ENCODE results near the gene EPHA4.

EPHA4 gene

DNA sequence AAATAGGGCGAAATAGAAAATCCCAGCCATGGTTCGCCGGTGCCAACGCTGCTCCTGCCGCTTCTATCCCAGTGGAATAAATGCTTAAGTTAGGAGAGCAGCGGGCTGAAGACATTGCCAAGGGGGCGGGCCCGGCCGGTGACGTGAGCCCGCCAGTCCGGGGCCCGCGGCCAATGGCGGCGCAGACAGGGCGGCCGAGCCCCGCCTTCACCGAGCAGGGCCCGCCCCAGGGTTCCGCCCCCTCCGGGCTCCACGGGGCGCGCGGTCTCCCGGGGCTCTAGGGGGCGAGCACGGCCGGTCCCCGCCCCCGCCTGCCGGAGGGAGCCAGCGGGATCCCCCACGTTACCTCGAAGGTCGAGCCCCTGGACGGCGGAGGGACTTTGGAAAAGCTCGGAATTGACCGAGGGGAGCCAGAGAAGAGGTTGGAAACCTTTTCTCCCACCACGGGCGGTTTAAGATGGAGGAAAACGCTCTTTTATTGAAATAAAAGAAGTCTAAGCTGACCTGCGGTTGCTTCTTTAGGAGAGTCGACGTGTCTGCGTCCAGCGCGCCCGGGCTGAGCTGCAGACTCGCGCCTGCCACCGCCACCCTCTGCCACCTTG, at the start of gene EPHA4:
Gene EPHA4 (minus strand): TSS at position 86 of the 602 bp plus-strand sequence. CDS start 56 bp downstream, at position 30.
- intact Hi-C loops (cut with DNase I) = loop anchor here (2.0 to 5.0 kb wide), 2 partner anchors 886 to 1840 kb away; no protein-coding TSS in a partner anchor
- peak; percentile 73 to 96 (median 92) for DNase-seq

- intact Hi-C loops (cut with DNase I) = no loop called here
- no peak for DNase-seq
Measured at GRCh38 chr2:221618007-221618406, 45.9 kb upstream of the EPHA4 start.

DNA sequence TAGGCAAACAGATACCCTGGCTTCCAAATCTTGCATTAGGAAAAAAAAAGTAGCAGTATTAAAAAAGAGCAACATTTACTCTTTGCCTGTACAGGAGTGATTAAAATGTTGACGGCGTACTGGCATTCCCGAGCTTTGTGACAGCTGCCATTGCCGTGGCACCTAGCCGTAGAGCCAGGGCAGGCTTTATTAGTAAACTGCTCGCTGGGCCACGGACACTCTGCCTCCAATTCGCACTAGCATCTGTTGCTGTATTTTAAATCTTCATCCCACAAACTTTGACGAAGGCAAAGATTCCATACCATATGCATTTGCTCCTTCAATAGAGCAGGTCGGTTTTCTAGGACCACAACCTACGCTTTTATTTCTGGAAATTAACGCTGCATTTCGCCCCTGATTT, 44.5 kb upstream of the EPHA4 start:
- intact Hi-C loops (cut with DNase I) = no loop called here
- DNase-seq = peak in 7 of 42 donors; percentile 9 to 37 (median 21)

DNA sequence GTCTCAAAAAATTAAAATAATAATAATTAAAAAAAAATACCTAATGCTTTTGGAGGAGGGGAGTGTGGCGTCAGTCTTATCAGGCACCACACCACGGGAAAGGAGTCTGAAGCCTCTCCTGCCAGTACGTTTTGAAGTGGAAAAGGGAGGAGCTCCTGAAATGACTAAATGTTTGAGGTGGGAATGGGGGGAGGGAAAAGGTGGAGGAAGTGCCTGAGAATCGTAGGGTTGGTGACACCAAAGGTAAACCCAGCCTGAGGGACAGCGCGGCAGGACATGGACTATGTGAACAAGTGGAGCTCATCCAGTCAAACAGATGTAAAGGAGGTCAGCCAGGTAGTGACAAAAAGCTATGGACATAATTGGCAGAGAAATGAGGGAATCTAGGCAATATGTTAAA, 42.2 kb upstream of the EPHA4 start:
- no peak for DNase-seq
- intact Hi-C loops (cut with DNase I) = no loop called here

DNA sequence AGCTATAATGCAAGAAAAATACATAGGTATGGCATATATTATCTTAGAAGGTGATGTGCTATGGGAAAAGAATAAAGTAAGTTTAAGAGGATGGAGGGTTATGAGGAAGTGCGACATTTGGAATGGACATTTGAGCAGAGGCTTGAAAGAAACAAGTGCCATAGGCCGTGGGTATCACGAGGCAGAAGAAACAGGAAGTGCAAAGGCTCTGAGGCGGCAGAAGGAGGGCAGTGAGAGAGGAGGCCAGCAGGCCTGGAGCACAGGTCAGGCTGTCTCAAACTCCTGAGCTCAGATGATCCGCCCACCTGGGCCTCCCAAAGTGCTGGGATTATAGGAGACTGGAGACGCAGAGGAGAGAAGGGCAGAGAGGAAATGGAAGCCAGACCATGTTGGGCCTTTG, 40.7 kb upstream of the EPHA4 start:
- intact Hi-C loops (cut with DNase I) = no loop called here
- DNase-seq = no peak

GRCh38 chr2:221612161-221612560, 40.1 kb upstream of the EPHA4 start:
- intact Hi-C loops (cut with DNase I) = no loop called here
- DNase-seq = no peak

DNA sequence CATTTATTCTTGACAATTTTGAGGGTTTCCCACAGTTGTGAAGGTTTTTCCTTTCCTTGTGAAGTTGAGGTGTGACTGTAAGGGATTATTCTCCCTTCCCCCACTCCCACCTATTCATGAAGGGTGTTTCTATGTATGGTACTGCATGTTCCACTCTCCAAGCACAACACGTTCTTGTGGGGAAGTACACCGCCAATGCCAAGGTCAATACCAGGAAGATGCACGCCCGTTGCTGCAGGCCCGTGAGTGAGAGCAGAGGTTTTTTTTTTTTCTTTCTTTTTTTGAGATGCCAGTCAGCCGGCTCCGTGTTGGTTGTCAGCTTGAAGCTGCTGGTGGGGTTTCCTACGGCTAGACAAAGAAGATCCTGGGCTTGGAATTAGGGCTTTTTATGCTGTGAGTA, 38.6 kb upstream of the EPHA4 start:
- intact Hi-C loops (cut with DNase I) = no loop called here
- no peak for DNase-seq

GRCh38 chr2:221610255-221610654, 38.2 kb upstream of the EPHA4 start:
- intact Hi-C loops (cut with DNase I) = no loop called here
- no peak for DNase-seq

DNA sequence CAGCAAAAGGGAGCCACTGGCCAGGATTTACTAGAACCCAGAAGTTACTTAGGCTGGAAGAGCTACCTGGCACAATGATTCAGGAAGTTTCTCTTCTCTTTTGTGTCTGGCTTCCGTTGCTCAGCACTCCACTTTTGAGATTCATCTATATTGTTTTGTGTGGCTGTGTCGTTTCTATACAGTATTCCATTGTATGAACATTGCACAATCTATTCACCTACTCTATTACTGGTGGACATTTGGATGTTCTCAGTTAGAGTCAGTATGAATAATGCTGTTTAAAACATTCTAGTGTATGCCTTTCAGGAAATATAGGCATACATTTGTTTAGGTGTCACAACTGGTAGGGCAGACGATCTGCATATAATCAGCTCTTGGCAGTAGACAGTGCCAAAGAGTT, 36.3 kb upstream of the EPHA4 start:
- intact Hi-C loops (cut with DNase I) = no loop called here
- no peak for DNase-seq

GRCh38 chr2:221606424-221606823, 34.3 kb upstream of the EPHA4 start:
- intact Hi-C loops (cut with DNase I) = no loop called here
- DNase-seq = peak in 37 of 42 donors; percentile 12 to 90 (median 62)

- DNase-seq = no peak
Measured at GRCh38 chr2:221605751-221606240, 33.7 kb upstream of the EPHA4 start.

DNA sequence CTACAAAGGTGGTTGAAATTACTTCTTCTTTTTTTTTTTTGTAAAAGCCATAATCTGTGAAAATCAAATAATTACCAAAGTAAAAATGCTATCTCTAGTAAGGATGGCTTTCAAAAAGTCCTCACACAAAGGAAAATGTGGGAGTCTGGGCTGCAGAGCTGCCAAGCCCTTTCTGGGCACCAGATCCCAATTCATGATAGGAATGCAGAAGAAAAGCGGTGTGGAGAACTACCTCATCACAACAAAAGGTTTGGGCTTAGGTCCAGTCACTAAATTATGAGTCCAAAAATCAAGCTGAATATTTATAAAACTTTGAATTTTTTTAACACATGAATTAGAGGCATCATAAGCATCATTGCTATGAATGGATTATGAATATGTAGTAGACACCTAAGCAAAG, 30.8 kb upstream of the EPHA4 start:
- no peak for DNase-seq
- intact Hi-C loops (cut with DNase I) = no loop called here

More at GRCh38 chr2:221605751-221606240, 33.7 kb upstream of the EPHA4 start:
- intact Hi-C loops (cut with DNase I) = no loop called here

DNA sequence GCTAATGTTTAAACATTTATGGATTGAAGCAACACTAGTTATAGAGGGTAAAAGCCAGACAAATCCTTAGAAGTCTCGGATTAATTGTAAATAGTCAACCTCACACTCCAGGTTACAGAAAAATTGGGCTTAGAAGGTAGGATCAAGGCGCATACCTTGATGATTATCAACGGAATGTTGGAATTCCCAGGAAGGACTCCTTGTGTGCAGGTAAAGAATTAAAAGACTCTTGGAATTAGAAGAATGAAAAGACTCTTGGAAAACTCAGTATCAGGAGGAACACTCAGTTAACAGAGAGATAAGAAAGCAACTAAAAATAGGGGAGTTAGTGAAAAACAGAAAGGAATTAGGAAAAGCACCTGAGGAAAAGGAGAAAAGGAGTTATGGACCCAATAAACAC, 29.3 kb upstream of the EPHA4 start:
- intact Hi-C loops (cut with DNase I) = no loop called here
- DNase-seq = no peak

GRCh38 chr2:221600388-221600787, 28.3 kb upstream of the EPHA4 start:
- DNase-seq = peak in 26 of 42 donors; percentile 14 to 74 (median 42)

DNA sequence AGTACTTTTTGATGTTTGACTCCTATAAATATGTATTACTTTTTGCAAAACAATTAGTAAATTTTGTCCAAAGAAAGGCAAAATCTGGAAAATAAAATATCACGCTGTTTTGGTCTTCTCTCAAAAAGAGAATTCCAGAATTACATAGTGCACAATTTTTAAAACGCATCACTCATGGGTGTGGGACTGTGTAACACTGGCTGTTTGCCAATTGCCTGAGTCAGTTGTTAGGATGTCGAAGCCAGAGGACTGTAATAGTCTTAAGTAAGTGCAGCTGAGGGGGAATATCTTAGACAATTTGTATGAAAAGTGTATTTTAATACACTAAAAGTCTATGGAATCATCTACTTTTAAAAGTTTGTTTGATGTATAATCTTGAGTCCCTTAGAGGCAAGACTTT, 24.1 kb upstream of the EPHA4 start:
- peak in 5 of 42 donors; percentile 21 to 53 (median 39) for DNase-seq
- intact Hi-C loops (cut with DNase I) = no loop called here

More at GRCh38 chr2:221600388-221600787, 28.3 kb upstream of the EPHA4 start:
- intact Hi-C loops (cut with DNase I) = no loop called here

DNA sequence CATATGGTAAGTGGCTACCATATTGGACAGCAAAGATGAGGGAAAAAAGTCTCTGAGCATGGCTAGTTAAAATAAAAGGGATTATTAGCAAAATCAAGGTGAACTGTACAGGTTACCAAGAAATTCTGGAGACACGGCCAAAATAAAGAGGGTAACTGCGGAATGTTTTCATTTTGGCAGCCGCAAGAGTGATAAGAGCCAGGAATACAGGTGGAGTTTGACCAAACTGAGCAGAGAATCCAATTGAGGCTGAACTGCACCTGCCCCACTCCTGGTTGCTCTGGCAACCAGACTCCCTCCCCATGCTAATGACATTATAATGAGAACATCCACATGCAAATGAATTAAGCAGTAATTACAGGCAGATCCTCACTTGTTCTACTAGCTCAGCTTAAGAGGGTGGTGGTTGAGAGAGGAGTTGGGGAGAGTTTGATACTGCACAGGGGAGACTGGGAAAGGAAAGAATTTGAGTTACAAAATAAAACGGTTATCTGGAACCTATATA, 18.8 kb upstream of the EPHA4 start:
- intact Hi-C loops (cut with DNase I) = no loop called here

GRCh38 chr2:221589696-221590095, 17.6 kb upstream of the EPHA4 start:
- DNase-seq = no peak
- intact Hi-C loops (cut with DNase I) = no loop called here

More for the DNA sequence above, 18.8 kb upstream of the EPHA4 start:
- no peak for DNase-seq

DNA sequence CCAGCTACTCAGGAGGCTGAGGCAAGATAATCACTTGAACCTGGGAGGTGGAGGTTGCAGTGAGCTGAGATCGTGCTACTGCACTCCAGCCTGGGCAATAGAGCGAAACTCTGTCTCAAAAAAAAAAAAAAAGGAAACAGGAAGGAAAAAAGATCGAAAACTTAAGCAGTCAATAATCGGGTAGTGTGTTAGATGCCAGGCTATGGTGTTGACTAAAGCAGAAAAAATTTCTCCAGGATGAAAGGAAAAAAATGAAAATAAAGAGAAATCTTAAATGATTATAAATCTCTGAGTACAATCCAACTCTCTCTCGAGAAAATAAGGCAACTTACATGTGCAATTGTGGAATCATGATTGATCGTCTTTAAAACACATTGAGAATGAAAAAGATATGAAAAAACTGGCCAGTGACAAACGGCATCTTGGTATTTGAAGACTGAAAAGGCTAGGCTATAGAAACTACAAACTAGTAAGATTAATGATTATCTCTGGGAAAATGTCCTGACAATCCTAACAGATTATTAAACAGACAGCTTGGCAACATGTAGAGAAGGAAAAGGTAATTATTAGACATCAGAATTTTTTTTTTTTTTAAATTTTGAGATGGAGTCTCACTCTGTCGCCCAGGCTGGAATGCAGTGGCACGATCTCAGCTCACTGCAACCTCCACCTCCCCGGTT, 16.3 kb upstream of the EPHA4 start:
- intact Hi-C loops (cut with DNase I) = no loop called here
- DNase-seq = no peak

DNA sequence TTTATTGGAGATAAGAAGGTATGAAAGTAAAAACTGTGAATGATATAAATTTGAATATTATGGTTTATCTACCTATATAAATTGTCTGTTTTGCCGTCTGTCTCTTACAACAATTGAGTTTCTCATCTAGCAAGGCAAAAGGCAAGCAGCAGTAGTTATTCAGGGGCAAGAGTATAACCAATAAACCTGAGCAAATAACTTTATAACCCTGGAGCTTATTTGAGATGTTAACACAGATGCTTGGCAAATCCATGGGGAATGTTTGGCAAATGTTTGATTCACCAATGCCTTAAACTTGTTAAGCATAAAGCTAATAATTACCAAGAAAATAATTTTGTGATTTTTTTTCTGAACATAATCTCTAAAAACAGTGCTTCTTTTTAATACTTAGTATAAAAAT, 9.9 kb upstream of the EPHA4 start:
- no peak for DNase-seq
- intact Hi-C loops (cut with DNase I) = no loop called here

- intact Hi-C loops (cut with DNase I) = loop anchor here (5.0 kb wide), 1 partner anchor 1842 kb away; no protein-coding TSS in a partner anchor
- DNase-seq = no peak
Measured at GRCh38 chr2:221574231-221574570, 2.1 kb upstream of the EPHA4 start.
